ENCODE data around the gene YWHAH. TPM values are rescaled to one million over a fixed set of nuclear protein-coding genes. Genes with fewer than 3 reads are reported as not detected.

Gene YWHAH
- total and polyA plus RNA-seq, 2 of the 4 experiments (the other 2 are of a cell fraction) = 147 to 173 TPM

DNA sequence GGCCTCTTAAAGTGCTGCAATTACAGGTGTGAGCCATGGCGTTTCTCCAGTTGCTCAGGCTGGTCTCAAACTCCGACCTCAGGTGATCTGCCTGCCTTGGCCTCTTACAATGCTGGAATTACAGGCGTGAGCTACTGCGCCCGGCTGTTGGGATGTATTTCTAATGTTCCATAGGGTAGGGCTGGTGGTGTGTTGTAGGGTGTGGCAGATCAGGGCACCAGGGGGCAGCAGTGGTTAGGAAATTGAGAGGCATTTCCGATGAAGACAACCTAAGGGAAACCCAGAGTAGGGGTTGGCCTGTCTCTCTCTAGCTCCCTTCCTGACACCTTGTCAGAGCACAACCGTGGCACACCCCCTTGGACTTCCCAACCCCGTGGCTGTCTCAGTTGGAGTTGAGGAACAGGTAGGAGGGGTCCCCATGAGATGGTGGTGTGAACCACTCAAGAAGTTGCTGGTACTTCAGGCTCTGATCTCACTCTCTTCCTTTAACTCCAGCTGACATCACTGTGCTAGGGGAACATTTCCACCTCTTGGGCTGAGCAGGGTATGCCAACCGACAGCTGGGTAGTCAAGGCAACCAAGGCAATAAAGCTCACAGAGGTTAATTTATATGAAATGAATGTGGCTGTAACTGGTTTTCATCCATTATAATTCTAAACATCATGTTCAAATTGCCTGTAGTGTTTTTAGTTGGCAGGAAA lies 33.0 kb downstream of the YWHAH start:
- H4K20me1 ChIP-seq (ENCODE audit: insufficient read depth, low read length) = no peaks in the 10 kb centered on the region
- no peak overlapping the region for H3K4me3 ChIP-seq (ENCODE audit: insufficient read depth, low read depth, low read length)
- no peak overlapping the region for H3K56ac ChIP-seq (ENCODE audit: extremely low read depth, insufficient read depth, low read length)
- peak overlapping the region; percentile 76 for H2AFZ ChIP-seq (replicated peaks; ENCODE audit: low read length, poor library complexity)
- dilution Hi-C loops (cut with HindIII; ENCODE audit: low sequenced_read_pairs, unreplicated experiment) = no loop called here
- H3K36me3 ChIP-seq (ENCODE audit: control insufficient read depth, insufficient read depth, low read length) = no peaks in the 10 kb centered on the region
- no peak overlapping the region for H3K4ac ChIP-seq (ENCODE audit: low read depth, low read length)
- no peak overlapping the region for H3K23ac ChIP-seq (ENCODE audit: low read depth, low read length)
- intact Hi-C loops (cut with micrococcal nuclease) = loop anchor here (1.0 to 5.0 kb wide), 5 partner anchors 102 to 1024 kb away; no protein-coding TSS in a partner anchor
- DNase-seq (peak; percentile 54), ATAC-seq (ENCODE audit: low read depth) (peak; percentile 95)
- H2BK20ac ChIP-seq (ENCODE audit: low read depth, low read length) = no peak overlapping the region
- H3K27me3 ChIP-seq (ENCODE audit: control insufficient read depth, insufficient read depth, low read length) = peaks cover 2% of the 10 kb centered on the region; the same call in 1 of the 2 replicates
- H3K18ac ChIP-seq (ENCODE audit: low read depth, low read length) = no peak overlapping the region
- H3K9me3 ChIP-seq (ENCODE audit: control insufficient read depth, insufficient read depth, low read length) = no peaks in the 10 kb centered on the region
- no peak overlapping the region for H4K5ac ChIP-seq (ENCODE audit: low read depth, low read length)
- H3K4me1 ChIP-seq (ENCODE audit: control insufficient read depth, insufficient read depth, low read length) = no peaks in the 10 kb centered on the region
- H4K91ac ChIP-seq (ENCODE audit: insufficient read depth, low read depth, low read length) = no peak overlapping the region
- H2AK9ac ChIP-seq (replicated peaks; ENCODE audit: low read depth, low read length, poor library complexity) = no peak overlapping the region
- H2BK120ac ChIP-seq (ENCODE audit: low read depth, low read length) = no peak overlapping the region
- no peak overlapping the region for H3K9ac ChIP-seq (ENCODE audit: low read depth, low read length)
- H3K79me1 ChIP-seq (ENCODE audit: low read depth in 1 of 2, low read length in 2 of 2) = no peaks in the 10 kb centered on the region
- in situ Hi-C loops (cut with MboI; ENCODE audit: low sequenced_read_pairs) = loop anchor here (5.0 to 10.0 kb wide), 3 partner anchors 105 to 498 kb away; partner anchors contain the start of gene FBXO7
- H3K27ac ChIP-seq (ENCODE audit: insufficient read depth, low read length) = no peak overlapping the region
- no peak overlapping the region for H2BK5ac ChIP-seq (ENCODE audit: low read depth, low read length, poor library complexity, severe bottlenecking)
- no peaks in the 10 kb centered on the region for H3K9me1 ChIP-seq (ENCODE audit: insufficient read depth, low read length)
- ChIA-PET POLR2A (ENCODE audit: unreplicated experiment) (no interaction called here), CTCF (interaction anchor here (0.6 to 1.8 kb wide), 4 partner anchors 26 to 496 kb away, joined by 3 to 7 read pairs (median 4); no protein-coding TSS in a partner anchor)
- BruUV-seq (replicated peaks) = no TSS peak
- no CpG with 5 or more reads among the region's 9 CpGs for WGBS, 2 experiments (ENCODE audit: extremely low coverage in 2 of 2, insufficient read length in 1 of 2)
- H2AK5ac ChIP-seq (ENCODE audit: low read depth, low read length) = no peak overlapping the region
- no peak overlapping the region for H2BK15ac ChIP-seq (ENCODE audit: low read depth, low read length)
- H3K14ac ChIP-seq (replicated peaks; ENCODE audit: low read depth, low read length) = no peak overlapping the region
- no peak overlapping the region for H4K8ac ChIP-seq (ENCODE audit: low read depth in 2 of 2, low read length in 2 of 2)
- no peak overlapping the region for H3K4me2 ChIP-seq (ENCODE audit: low read depth, low read length)
- TF ChIP-seq SMC3 (IDR thresholded peaks at IDR 0.05; ENCODE audit: low read depth, low read length) (peak; percentile 85), CHD1 (IDR thresholded peaks at IDR 0.05; ENCODE audit: low read depth, low read length) (no peak), NFE2L2 (IDR thresholded peaks at IDR 0.05; ENCODE audit: low read depth, low read length) (no peak), BHLHE40 (IDR thresholded peaks at IDR 0.05; ENCODE audit: low read depth, low read length) (no peak), RCOR1 (IDR thresholded peaks at IDR 0.05; ENCODE audit: insufficient replicate concordance, low read length) (no peak), MAFK (IDR thresholded peaks at IDR 0.05; ENCODE audit: low read depth, low read length) (no peak), RAD21 (IDR thresholded peaks at IDR 0.05; ENCODE audit: low read length) (peak; percentile 88), POLR2A (IDR thresholded peaks at IDR 0.05; ENCODE audit: low read depth, low read length) (0 out of 2 replicates have a peak, but pooled peaks have one; percentile 38), MXI1 (IDR thresholded peaks at IDR 0.05; ENCODE audit: borderline replicate concordance, low read depth, low read length) (no peak), CEBPB (IDR thresholded peaks at IDR 0.05; ENCODE audit: low read depth, low read length) (no peak), RFX5 (IDR thresholded peaks at IDR 0.05; ENCODE audit: low read depth, low read length) (no peak), FOS (IDR thresholded peaks at IDR 0.05; ENCODE audit: low read depth, low read length) (no peak)
- TF ChIP-seq, protein P1, sequence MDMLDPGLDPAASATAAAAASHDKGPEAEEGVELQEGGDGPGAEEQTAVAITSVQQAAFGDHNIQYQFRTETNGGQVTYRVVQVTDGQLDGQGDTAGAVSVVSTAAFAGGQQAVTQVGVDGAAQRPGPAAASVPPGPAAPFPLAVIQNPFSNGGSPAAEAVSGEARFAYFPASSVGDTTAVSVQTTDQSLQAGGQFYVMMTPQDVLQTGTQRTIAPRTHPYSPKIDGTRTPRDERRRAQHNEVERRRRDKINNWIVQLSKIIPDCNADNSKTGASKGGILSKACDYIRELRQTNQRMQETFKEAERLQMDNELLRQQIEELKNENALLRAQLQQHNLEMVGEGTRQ (IDR thresholded peaks at IDR 0.05; ENCODE audit: low read depth, low read length) = no peak
- TF ChIP-seq, protein P2, sequence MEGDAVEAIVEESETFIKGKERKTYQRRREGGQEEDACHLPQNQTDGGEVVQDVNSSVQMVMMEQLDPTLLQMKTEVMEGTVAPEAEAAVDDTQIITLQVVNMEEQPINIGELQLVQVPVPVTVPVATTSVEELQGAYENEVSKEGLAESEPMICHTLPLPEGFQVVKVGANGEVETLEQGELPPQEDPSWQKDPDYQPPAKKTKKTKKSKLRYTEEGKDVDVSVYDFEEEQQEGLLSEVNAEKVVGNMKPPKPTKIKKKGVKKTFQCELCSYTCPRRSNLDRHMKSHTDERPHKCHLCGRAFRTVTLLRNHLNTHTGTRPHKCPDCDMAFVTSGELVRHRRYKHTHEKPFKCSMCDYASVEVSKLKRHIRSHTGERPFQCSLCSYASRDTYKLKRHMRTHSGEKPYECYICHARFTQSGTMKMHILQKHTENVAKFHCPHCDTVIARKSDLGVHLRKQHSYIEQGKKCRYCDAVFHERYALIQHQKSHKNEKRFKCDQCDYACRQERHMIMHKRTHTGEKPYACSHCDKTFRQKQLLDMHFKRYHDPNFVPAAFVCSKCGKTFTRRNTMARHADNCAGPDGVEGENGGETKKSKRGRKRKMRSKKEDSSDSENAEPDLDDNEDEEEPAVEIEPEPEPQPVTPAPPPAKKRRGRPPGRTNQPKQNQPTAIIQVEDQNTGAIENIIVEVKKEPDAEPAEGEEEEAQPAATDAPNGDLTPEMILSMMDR (conservative IDR thresholded peaks at IDR 0.05; ENCODE audit: low read depth, low read length) = peak; percentile 78
- TF ChIP-seq, protein P3, sequence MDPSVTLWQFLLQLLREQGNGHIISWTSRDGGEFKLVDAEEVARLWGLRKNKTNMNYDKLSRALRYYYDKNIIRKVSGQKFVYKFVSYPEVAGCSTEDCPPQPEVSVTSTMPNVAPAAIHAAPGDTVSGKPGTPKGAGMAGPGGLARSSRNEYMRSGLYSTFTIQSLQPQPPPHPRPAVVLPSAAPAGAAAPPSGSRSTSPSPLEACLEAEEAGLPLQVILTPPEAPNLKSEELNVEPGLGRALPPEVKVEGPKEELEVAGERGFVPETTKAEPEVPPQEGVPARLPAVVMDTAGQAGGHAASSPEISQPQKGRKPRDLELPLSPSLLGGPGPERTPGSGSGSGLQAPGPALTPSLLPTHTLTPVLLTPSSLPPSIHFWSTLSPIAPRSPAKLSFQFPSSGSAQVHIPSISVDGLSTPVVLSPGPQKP (IDR thresholded peaks at IDR 0.05; ENCODE audit: borderline replicate concordance, low read depth, low read length) = no peak
